Panc1 (cell line): ENCODE results near the gene SRCIN1.

Experiments
- POLR2AphosphoS5 ChIP-seq: IDR thresholded peaks from 2 replicates; pipeline ENCODE4 v1.6.1; 2012; ENCODE audit warnings: mild to moderate bottlenecking, low read depth, low read length, moderate library complexity
- TF ChIP-seq, protein P1 (sequence below): fragments of 450-650 bp; IDR thresholded peaks from 2 replicates; pipeline ENCODE4 v1.5.1; 2017; ENCODE audit warnings: mild to moderate bottlenecking
- TF ChIP-seq, protein P2 (sequence below), 2 experiments: IDR thresholded peaks; 2 replicates each; pipeline ENCODE4 v1.6.1; 2011 to 2012; ENCODE audit warnings: low read depth in 2 of 2, control low read depth in 1 of 2, low read length in 1 of 2, mild to moderate bottlenecking in 1 of 2, moderate library complexity in 1 of 2; ENCODE audit not compliant: insufficient read depth in 1 of 2

DNA sequence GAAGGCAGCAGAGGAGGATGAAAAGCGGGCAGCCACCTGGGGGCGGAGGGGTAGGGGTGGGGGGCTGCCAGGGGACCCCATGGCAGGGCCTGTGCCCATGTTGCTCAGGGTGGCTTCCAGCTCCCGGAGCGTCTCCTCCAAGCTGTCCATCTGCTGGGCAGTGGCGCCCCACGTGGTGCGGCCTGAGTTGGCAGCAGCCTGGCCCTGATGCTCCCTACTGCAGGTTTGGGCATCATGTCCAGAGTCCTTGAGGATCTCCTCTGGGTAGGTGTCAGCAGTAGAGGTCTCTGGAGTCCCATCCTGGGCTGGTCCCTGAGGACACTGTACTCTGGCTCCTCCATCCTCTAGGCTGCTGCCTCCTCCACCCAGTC, 60.9 kb downstream of the SRCIN1 start:
- TF ChIP-seq, protein P1, sequence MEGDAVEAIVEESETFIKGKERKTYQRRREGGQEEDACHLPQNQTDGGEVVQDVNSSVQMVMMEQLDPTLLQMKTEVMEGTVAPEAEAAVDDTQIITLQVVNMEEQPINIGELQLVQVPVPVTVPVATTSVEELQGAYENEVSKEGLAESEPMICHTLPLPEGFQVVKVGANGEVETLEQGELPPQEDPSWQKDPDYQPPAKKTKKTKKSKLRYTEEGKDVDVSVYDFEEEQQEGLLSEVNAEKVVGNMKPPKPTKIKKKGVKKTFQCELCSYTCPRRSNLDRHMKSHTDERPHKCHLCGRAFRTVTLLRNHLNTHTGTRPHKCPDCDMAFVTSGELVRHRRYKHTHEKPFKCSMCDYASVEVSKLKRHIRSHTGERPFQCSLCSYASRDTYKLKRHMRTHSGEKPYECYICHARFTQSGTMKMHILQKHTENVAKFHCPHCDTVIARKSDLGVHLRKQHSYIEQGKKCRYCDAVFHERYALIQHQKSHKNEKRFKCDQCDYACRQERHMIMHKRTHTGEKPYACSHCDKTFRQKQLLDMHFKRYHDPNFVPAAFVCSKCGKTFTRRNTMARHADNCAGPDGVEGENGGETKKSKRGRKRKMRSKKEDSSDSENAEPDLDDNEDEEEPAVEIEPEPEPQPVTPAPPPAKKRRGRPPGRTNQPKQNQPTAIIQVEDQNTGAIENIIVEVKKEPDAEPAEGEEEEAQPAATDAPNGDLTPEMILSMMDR, result no peak
- TF ChIP-seq, protein P2, sequence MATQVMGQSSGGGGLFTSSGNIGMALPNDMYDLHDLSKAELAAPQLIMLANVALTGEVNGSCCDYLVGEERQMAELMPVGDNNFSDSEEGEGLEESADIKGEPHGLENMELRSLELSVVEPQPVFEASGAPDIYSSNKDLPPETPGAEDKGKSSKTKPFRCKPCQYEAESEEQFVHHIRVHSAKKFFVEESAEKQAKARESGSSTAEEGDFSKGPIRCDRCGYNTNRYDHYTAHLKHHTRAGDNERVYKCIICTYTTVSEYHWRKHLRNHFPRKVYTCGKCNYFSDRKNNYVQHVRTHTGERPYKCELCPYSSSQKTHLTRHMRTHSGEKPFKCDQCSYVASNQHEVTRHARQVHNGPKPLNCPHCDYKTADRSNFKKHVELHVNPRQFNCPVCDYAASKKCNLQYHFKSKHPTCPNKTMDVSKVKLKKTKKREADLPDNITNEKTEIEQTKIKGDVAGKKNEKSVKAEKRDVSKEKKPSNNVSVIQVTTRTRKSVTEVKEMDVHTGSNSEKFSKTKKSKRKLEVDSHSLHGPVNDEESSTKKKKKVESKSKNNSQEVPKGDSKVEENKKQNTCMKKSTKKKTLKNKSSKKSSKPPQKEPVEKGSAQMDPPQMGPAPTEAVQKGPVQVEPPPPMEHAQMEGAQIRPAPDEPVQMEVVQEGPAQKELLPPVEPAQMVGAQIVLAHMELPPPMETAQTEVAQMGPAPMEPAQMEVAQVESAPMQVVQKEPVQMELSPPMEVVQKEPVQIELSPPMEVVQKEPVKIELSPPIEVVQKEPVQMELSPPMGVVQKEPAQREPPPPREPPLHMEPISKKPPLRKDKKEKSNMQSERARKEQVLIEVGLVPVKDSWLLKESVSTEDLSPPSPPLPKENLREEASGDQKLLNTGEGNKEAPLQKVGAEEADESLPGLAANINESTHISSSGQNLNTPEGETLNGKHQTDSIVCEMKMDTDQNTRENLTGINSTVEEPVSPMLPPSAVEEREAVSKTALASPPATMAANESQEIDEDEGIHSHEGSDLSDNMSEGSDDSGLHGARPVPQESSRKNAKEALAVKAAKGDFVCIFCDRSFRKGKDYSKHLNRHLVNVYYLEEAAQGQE (IDR thresholded peaks at IDR 0.05; ENCODE audit: insufficient read depth in 1 of 2, low read depth in 2 of 2, low read length in 1 of 2), result no peak
- no peak for TF ChIP-seq POLR2AphosphoS5
